Measurements from ENCODE around the gene AP1AR.
"Not testable (repeated sequence)": the region's sequence is repeated elsewhere in the genome, so short reads cannot be mapped to it uniquely, and the experiment has no call there.

The AP1AR gene

DNA sequence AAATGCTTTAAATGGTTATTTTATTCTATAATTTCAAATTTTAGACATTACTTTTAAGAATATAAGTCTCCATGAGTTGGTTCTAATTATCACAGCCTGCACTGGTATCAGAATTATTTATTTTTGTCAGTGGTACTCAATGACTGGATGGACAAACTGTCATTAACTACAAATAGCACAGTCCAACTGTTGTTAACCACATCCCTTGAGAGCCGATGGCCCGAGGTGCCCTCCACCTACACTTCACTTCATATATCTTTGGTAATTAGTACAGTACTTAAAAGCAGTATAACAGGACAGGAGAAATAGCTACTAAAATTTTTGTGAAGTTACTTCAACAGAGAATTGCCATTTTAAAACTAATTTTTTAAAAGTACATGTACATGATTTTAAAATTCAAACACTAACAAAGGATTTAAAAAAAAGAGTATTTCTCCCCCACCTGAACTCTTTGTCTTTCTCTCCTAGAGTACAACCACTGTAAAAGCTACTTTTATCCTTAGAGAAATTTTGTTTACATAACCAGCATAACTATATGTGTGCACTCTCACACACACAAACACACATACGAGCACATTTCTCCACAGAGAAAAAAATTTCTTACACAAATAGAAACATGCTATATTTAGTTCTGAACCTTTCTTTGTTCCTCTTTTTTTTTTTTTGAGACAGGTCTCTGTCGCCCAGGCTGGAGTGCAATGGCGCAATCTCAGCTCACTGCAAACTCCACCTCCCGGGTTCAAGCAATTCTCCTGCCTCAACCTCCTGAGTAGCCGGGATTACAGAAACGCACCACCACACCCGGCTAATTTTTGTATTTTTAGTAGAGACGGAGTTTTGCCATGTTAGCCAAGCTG lies 47.7 kb downstream of the AP1AR start:
- no peak for DNase-seq (ENCODE audit: low read depth)

DNA sequence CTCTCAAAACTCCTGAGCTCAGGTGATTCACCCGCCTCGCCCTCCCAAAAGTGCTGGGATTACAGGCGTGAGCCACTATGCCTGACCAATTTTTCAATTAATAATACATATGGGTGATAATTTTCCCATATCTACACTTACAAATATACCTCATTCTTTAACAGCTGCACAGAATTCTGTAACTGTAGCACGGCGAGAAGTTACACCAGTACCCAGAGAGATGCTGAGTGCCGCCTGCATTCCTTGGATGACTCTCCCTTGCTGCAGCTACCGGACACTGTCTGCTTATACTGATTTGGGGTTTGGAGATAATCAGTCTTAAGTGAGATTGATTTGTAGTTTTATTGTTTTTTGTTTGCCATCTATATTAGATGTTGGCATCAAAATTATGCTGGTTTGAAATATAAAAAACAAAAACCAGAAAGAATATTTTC lies 48.3 kb downstream of the AP1AR start:
- no peak for DNase-seq (ENCODE audit: low read depth)

DNA sequence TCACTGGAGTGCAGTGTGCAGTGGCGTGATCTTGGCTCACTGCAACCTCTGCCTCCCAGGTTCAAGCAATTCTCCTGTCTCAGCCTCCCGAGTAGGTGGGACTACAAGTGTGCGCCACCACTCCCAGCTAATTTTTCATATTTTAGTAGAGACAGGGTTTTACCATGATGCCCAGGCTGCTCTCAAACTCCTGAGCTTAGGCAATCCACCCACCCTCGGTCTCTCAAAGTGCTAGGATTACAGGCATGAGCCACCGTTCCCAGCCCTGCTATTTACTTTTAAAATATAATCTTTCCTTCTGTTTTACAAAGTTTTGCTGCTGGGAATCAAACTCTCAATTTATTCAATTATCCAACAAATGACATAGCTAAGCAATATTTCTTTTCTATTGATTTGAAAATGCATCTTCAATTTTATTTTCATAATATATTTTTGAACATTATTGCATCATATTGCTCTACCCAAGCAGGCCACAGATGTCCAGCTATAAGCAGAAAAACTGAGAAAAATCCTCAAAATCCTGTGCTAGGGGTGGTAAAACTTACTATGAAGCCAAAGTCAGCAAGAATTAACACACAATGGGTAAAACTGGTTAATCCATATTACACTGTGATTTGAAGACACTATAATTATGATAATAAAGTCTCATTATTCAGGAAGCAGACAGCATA lies 48.9 kb downstream of the AP1AR start:
- no peak for DNase-seq (ENCODE audit: low read depth)

DNA sequence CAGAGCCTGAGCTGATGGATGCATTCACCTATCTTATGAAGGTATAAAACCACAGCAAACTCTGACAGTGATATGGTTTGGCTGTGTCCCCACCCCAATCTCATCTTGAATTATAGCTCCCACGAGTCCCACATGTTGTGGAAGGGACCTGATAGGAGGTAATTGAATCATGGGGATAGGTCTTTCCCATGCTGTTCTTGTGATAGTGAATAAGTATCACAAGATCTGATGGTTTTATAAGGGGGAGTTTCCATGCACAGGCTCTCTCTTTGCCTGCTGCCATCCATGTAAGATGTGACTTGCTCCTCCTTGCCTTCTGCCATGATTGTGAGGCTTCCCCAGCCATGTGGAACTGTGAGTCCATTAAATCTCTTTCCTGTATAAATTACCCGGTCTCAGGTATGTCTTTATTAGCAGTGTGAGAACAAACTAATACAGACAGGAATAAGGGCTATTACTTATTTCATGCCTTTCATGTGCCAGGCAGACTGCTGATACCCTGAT lies 50.4 kb downstream of the AP1AR start:
- DNase-seq (ENCODE audit: low read depth) = not testable (repeated sequence)

DNA sequence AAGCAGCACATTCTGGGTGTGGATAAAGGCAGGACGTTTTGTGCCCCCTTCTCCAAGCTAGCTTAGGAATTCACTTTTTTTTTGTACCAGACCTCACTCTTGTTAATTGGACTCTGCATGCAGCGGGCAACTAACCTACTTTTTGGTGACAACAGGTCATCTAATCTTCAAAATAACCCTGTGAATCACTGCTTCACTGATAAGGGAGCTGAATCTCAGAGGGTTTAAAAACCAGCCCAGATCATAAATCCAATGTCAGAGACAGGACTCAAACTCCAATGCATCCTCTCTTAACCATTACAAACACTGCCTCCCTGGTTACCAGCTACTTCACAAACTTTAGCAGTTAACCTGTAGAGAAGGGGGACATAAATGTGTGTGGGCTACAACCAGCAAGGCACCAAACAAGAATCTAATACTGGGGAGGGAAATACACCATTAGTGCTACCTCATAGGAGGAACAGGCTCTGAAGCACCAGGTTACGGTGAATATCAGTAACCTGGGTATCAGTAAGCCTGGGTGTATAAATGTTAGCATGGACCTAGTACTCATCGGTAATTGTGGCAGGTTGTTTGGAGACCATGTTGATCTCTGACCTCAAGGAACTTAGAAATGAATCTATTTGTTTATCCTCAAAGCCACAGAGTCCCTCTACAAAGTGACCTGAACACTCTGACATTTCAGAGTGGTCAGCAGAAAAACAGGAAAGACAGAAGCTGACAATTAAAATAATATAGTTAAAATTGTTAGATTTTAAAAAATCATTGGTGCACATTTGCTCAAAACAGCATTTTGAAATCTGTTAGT lies 51.5 kb downstream of the AP1AR start:
- no peak for DNase-seq (ENCODE audit: low read depth)

DNA sequence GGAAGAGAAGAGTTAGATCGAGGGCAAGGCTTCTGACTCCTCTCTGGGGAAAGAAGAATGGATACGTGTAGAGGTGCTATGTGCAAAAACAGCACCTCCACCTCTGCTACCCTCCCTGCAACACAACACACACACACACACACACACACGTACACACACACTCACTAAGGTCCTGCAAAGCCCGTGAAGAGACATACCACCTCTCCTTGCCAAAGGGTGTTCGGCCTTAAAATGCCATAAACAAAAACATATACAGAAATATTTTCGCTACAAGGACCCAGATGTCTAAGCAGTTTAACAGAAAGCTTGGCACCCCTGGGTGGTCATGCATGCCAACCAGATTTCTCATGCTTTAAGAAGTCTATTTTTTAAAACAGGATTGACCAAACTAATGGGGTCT lies 52.6 kb downstream of the AP1AR start:
- DNase-seq (ENCODE audit: low read depth) = no peak

- DNase-seq (ENCODE audit: low read depth) = no peak
Measured at GRCh38 chr4:112284662-112285411, 53.2 kb downstream of the AP1AR start.

- no peak for DNase-seq (ENCODE audit: low read depth)
Measured at GRCh38 chr4:112287258-112287989, 55.8 kb downstream of the AP1AR start.

DNA sequence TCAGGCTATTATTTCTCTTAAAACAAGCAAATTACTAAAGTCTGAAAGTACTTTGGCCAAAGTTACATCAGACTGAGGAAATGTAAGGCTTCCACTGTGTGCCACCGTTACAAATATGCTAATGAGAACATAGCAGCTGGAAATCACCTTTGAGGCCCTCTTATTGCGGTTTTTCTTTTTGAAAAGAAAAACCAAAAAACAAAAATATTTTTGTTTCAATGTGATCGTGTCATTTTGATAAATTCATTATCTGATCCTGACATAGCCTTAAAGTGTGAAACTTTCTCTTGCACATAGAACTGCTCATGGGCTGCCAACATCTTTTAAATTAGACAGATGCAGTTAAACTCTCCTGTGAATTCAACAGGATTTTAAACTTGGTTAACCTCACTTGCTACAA lies 56.9 kb downstream of the AP1AR start:
- no peak for DNase-seq (ENCODE audit: low read depth)

- DNase-seq (ENCODE audit: low read depth) = no peak
Measured at GRCh38 chr4:112289407-112290253, 58.0 kb downstream of the AP1AR start.

- no peak for DNase-seq (ENCODE audit: low read depth)
Measured at GRCh38 chr4:112290341-112290740, 58.8 kb downstream of the AP1AR start.

- DNase-seq (ENCODE audit: low read depth) = no peak
Measured at GRCh38 chr4:112296949-112297880, 65.6 kb downstream of the AP1AR start, which contains the start of gene ALPK1. Gene ALPK1 (plus strand): TSS chr4:112297369.

DNA sequence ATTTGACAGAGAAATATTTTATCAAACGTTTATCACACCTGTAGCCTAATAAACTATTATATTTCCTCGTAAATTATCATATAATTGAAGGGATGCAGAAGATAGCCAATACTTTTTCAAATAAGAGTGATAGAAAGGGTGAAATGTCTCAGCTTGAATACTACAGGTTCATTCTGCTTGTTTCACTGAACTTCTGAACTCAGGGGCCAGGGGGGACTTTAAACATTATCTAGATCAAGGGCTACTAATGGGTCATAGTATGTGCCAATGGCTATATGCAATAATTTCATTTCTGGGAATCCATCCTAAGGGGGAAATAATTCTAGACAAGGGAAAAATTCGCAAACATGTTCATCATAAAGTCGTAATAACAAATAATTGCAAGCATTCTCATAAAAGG lies 68.1 kb downstream of the AP1AR start:
- DNase-seq (ENCODE audit: low read depth) = no peak

- DNase-seq (ENCODE audit: low read depth) = no peak
Measured at GRCh38 chr4:112302320-112303274, 71.0 kb downstream of the AP1AR start.

DNA sequence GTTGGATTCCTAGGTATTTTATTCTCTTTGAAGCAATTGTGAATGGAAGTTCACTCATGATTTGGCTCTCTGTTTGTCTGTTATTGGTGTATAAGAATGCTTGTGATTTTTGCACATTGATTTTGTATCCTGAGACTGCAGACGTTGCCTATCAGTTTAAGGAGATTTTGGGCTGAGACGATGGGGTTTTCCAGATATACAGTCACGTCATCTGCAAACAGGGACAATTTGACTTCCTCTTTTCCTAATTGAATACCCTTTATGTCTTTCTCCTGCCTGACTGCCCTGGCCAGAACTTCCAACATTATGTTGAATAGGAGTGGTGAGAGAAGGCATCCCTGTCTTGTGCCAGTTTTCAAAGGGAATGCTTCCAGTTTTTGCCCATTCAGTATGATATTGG lies 73.9 kb downstream of the AP1AR start:
- not testable (repeated sequence) for DNase-seq (ENCODE audit: low read depth)

DNA sequence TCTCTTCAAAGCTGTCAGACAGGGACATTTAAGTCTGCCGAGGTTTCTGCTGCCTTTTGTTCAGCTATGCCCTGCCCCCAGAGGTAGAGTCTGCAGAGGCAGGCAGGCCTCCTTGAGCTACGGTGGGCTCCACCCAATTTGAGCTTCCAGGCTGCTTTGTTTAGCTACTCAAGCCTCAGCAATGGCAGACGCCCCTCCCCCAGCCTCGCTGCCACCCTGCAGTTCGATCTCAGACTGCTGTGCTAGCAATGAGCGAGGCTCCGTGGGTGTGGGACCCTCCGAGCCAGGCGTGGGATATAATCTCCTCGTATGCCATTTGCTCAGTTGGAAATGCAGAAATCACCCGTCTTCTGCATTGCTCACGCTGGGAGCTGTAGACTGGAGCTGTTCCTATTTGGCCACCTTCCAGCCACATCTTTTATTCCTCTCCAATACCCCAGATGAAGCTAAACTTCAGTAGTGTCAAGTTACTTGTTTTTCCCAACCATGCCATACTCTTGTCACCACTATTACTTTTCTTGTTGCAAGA lies 77.7 kb downstream of the AP1AR start:
- DNase-seq (ENCODE audit: low read depth) = not testable (repeated sequence)

- no peak for DNase-seq (ENCODE audit: low read depth)
Measured at GRCh38 chr4:112311516-112311915, 79.9 kb downstream of the AP1AR start.

Data from stimulated activated CD8-positive, alpha-beta memory T cell treated with anti-CD3 and anti-CD28 coated beads, Interleukin-15, amount 100 ng/mL, for 24 hours (primary cell).